ENCODE measurements around the gene MYCBP.

DNA sequence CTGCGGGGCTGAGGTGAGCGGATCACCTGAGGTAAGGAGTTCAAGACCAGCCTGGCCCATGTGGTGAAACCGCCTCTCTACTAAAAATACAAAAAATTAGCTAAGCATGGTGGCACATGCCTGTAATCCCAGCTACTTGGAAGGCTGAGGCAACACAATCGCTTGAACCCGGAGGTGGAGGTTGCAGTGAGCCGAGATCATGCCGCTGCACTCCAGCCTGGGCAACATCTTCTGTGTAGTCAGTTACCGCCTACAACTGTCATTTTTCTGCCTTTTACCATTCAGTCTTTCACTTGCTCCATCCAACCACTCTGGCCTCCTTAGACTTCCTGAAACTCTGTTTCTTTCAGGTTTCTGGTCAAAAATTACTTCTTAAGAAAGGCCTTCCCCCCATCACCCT is 2.2 kb downstream of the MYCBP start:
- TF ChIP-seq, protein P1, sequence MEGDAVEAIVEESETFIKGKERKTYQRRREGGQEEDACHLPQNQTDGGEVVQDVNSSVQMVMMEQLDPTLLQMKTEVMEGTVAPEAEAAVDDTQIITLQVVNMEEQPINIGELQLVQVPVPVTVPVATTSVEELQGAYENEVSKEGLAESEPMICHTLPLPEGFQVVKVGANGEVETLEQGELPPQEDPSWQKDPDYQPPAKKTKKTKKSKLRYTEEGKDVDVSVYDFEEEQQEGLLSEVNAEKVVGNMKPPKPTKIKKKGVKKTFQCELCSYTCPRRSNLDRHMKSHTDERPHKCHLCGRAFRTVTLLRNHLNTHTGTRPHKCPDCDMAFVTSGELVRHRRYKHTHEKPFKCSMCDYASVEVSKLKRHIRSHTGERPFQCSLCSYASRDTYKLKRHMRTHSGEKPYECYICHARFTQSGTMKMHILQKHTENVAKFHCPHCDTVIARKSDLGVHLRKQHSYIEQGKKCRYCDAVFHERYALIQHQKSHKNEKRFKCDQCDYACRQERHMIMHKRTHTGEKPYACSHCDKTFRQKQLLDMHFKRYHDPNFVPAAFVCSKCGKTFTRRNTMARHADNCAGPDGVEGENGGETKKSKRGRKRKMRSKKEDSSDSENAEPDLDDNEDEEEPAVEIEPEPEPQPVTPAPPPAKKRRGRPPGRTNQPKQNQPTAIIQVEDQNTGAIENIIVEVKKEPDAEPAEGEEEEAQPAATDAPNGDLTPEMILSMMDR (IDR thresholded peaks at IDR 0.05): no peak
- TF ChIP-seq POLR2A (IDR thresholded peaks at IDR 0.05): no peak
